ENCODE results near the gene RSRC1. TPM values are rescaled to one million over a fixed set of nuclear protein-coding genes. Genes with fewer than 3 reads are reported as not detected.

The RSRC1 gene
- total and polyA plus RNA-seq, 2 of the 13 experiments (the other 11 are each of a cell fraction or from before 2014, with no cell fraction given), result 4.9 to 63.0 TPM

DNA sequence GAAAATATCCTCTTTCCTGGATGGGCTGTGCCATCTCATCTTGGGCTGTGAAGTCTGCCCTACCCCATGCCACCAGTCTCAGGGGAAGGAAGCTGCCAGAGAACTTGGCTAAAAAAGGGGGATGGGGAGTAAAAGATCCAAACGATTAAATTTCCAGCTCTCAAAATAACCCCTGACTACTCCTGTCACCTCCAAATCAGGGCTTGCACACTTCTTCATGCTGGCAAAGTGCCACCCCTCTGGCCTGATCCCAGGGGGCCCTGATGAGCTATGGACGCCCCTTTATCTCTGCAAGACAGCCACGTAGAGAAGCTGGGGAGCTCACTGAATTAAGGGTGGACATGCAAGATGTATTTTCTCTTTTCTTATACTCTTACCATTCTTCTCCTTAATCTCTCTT lies 459.9 kb downstream of the RSRC1 start (continued):
- TF ChIP-seq ZNF121 (CRISPR knock-in tag; IDR thresholded peaks at IDR 0.05), result no peak
- no peak for TF ChIP-seq MAF1 (CRISPR knock-in tag; IDR thresholded peaks at IDR 0.05; ENCODE audit: borderline replicate concordance)
- TF ChIP-seq ZFP82 (CRISPR knock-in tag; IDR thresholded peaks at IDR 0.05; ENCODE audit: borderline replicate concordance), result no peak
- TF ChIP-seq, protein P1, sequence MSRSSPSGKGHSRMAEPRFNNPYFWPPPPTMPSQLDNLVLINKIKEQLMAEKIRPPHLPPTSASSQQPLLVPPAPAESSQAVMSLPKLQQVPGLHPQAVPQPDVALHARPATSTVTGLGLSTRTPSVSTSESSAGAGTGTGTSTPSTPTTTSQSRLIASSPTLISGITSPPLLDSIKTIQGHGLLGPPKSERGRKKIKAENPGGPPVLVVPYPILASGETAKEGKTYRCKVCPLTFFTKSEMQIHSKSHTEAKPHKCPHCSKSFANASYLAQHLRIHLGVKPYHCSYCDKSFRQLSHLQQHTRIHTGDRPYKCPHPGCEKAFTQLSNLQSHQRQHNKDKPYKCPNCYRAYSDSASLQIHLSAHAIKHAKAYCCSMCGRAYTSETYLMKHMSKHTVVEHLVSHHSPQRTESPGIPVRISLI (CRISPR knock-in tag; IDR thresholded peaks at IDR 0.05; ENCODE audit: borderline replicate concordance), result no peak
- no peak for TF ChIP-seq ZBTB3 (CRISPR knock-in tag; IDR thresholded peaks at IDR 0.05; ENCODE audit: borderline replicate concordance, low read depth)
- no peak for TF ChIP-seq ZC3H4 (CRISPR knock-in tag; IDR thresholded peaks at IDR 0.05; ENCODE audit: borderline replicate concordance)
- no peak for TF ChIP-seq PRMT3 (CRISPR knock-in tag; IDR thresholded peaks at IDR 0.05; ENCODE audit: borderline replicate concordance, low read depth)
- no peak for TF ChIP-seq KMT2B (CRISPR knock-in tag; IDR thresholded peaks at IDR 0.05)
- TF ChIP-seq MAFF (IDR thresholded peaks at IDR 0.05; ENCODE audit: low read depth, low read length), result no peak
- TF ChIP-seq SETDB1 (CRISPR knock-in tag; IDR thresholded peaks at IDR 0.05; ENCODE audit: borderline replicate concordance), result no peak
- TF ChIP-seq NFYC (CRISPR knock-in tag; IDR thresholded peaks at IDR 0.05), result no peak
- no peak for TF ChIP-seq ONECUT2 (CRISPR knock-in tag; IDR thresholded peaks at IDR 0.05)

DNA sequence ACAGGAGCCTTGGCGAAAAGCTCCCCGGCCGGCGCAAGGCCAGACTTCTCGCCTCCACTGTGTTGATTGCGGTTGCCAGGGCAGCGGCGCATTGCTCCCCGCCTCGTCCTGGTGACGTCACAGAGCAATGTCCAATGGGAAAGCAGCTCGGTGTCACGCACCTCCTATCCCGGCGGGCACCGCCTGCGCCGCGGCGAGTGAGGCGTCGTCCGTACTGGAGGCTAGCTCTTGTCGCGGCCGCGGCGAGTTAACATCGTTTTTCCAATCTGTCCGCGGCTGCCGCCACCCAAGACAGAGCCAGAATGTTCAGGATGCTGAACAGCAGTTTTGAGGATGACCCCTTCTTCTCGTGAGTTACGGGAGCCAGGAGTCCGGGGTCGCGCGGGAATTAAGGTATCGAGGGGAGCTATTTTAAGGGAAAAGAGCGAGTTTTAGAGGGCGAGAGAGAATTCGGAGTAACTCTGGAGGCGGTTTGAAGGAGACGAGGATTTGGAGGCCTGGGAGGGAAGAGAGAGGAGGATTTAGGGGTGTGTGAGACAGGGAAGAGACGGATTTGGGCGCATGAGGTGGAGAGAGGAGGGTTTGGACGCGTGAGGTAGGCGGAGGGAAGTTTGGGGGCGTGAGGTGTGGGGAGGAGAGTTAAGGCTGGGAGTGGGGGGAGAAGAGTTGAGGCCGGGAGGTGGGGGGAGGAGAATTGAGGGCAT lies 461.3 kb downstream of the RSRC1 start, which contains the start of gene MLF1:
MLF1 (plus strand) TSS at position 196 of the 704 bp plus-strand sequence; CDS start at position 303, 107 bp downstream.
- DNase-seq (ENCODE audit: low spot score) (peak; percentile 38), ATAC-seq (peak; percentile 93), FAIRE-seq (no peak)
- H3K27ac ChIP-seq (ENCODE audit: extremely low read length, insufficient read depth, low read length), result no peak within 1 kb of the TSS
- intact Hi-C loops (cut with micrococcal nuclease; ENCODE audit: unreplicated experiment), result no loop called here
- H3K36me3 ChIP-seq (replicated peaks in 1 of 2; ENCODE audit: control insufficient read depth in 1 of 2, insufficient read depth in 2 of 2, low read length in 2 of 2), result no peaks in the 10 kb centered on the region
- in situ Hi-C loops (cut with HindIII; ENCODE audit: extremely low pct_ligation_motif_present, low pct_unique_long_range_greater_than_20kb), result no loop called here
- peaks cover 0 to 3% of the 10 kb centered on the region in 2 experiments; a peak in 1 of 5 replicates for H3K27me3 ChIP-seq (ENCODE audit: control insufficient read depth in 1 of 2, insufficient read depth in 2 of 2, low read length in 2 of 2)
- H3K9ac ChIP-seq (ENCODE audit: insufficient read depth, low read depth, low read length), result no peak within 1 kb of the TSS; the same call in 1 of the 2 replicates
- peak within 1 kb of the TSS; percentile 61 for H3K4me2 ChIP-seq (ENCODE audit: low read depth, low read length)
- H4K20me1 ChIP-seq (ENCODE audit: insufficient read depth, low read length), result no peaks in the 10 kb centered on the region
- CTCF ChIA-PET (ENCODE audit: low intra/inter-chr PET ratio, low total read pairs), result no interaction called here
- 58% methylated on average over 34 of the region's 51 CpGs for WGBS (ENCODE audit: low lambda C conversion rate)
- no TSS peak for BruUV-seq (replicated peaks)
- no peaks in the 10 kb centered on the region for H3K9me3 ChIP-seq (ENCODE audit: low read length)
- H3K79me2 ChIP-seq (ENCODE audit: insufficient read depth, low read length), result no peaks in the 10 kb centered on the region
- POLR2A ChIA-PET, result no interaction called here
- 0 out of 2 replicates have a peak, but pooled peaks cover 9% of the 10 kb centered on the region for H3K4me1 ChIP-seq (ENCODE audit: insufficient read depth, low read length)
- peak within 1 kb of the TSS in 1 of 3 experiments; percentile 46; a peak in 1 of 6 replicates for H3K4me3 ChIP-seq (replicated peaks in 1 of 3; ENCODE audit: insufficient read depth in 1 of 3, low read depth in 2 of 3, low read length in 3 of 3)
- no peak within 1 kb of the TSS for H2AFZ ChIP-seq (ENCODE audit: low read length)
- TF ChIP-seq, protein P2, sequence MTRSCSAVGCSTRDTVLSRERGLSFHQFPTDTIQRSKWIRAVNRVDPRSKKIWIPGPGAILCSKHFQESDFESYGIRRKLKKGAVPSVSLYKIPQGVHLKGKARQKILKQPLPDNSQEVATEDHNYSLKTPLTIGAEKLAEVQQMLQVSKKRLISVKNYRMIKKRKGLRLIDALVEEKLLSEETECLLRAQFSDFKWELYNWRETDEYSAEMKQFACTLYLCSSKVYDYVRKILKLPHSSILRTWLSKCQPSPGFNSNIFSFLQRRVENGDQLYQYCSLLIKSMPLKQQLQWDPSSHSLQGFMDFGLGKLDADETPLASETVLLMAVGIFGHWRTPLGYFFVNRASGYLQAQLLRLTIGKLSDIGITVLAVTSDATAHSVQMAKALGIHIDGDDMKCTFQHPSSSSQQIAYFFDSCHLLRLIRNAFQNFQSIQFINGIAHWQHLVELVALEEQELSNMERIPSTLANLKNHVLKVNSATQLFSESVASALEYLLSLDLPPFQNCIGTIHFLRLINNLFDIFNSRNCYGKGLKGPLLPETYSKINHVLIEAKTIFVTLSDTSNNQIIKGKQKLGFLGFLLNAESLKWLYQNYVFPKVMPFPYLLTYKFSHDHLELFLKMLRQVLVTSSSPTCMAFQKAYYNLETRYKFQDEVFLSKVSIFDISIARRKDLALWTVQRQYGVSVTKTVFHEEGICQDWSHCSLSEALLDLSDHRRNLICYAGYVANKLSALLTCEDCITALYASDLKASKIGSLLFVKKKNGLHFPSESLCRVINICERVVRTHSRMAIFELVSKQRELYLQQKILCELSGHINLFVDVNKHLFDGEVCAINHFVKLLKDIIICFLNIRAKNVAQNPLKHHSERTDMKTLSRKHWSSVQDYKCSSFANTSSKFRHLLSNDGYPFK (CRISPR knock-in tag; IDR thresholded peaks at IDR 0.05; ENCODE audit: borderline replicate concordance), result no peak
- TF ChIP-seq TCF7L2 (IDR thresholded peaks at IDR 0.05; ENCODE audit: low read depth, low read length), result no peak
- no peak for TF ChIP-seq ARNT2 (CRISPR knock-in tag; IDR thresholded peaks at IDR 0.05; ENCODE audit: low read depth)
- no peak for TF ChIP-seq CENPX (CRISPR knock-in tag; IDR thresholded peaks at IDR 0.05)

All from HepG2 (cell line).